D721Med (cell line): ENCODE measurements around the gene CAMK4.
A peak's percentile ranks its signal among the peaks of the same experiment; 100 is the strongest.

Experiments used
- DNase-seq: peaks from one replicate; pipeline ENCODE4 v3.0.0; 2011; ENCODE audit warnings: low spot score; ENCODE audit not compliant: insufficient read length
- FAIRE-seq: peaks from 2 replicates; lab custom pipeline; 2011; peaks lifted over from hg19 to GRCh38; lab: Jason Lieb, UNC
- TF ChIP-seq, protein P1 (sequence below): IDR thresholded peaks from 2 replicates; pipeline ENCODE4 v1.5.1; 2012; ENCODE audit warnings: mild to moderate bottlenecking, control low read depth; ENCODE audit not compliant: insufficient read depth; ENCODE audit errors: missing control alignments

Gene CAMK4

GRCh38 chr5:111223787-111224560, at the start of gene CAMK4:
Gene CAMK4 (plus strand): TSS chr5:111224384. CDS start chr5:111224484, 100 bp downstream.
- DNase-seq = peak; percentile 43
- TF ChIP-seq, protein P1, sequence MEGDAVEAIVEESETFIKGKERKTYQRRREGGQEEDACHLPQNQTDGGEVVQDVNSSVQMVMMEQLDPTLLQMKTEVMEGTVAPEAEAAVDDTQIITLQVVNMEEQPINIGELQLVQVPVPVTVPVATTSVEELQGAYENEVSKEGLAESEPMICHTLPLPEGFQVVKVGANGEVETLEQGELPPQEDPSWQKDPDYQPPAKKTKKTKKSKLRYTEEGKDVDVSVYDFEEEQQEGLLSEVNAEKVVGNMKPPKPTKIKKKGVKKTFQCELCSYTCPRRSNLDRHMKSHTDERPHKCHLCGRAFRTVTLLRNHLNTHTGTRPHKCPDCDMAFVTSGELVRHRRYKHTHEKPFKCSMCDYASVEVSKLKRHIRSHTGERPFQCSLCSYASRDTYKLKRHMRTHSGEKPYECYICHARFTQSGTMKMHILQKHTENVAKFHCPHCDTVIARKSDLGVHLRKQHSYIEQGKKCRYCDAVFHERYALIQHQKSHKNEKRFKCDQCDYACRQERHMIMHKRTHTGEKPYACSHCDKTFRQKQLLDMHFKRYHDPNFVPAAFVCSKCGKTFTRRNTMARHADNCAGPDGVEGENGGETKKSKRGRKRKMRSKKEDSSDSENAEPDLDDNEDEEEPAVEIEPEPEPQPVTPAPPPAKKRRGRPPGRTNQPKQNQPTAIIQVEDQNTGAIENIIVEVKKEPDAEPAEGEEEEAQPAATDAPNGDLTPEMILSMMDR = no peak
- FAIRE-seq = no peak

DNA sequence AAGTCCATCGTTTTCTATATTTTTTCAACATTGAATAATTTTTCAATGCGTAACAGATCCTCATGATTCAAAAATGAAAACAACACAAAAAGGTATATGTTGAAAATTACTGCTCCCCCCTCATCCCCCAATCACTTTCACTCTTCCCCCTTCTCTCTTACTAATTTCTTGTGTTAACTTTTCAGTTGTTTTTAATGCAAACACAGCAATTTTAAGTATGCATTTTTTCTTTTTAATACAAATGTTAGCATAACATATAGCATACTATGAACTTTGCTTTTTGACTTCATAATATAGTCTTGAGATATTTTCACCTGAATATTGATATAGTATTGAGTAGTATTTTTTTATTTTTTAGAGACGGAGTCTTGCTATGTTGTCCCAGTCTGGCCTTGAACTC, 41.1 kb upstream of the CAMK4 start:
- TF ChIP-seq, protein P1 = no peak
- no peak for FAIRE-seq
- DNase-seq = no peak

GRCh38 chr5:111187079-111187478, 37.1 kb upstream of the CAMK4 start:
- FAIRE-seq = no peak
- DNase-seq = no peak
- TF ChIP-seq, protein P1 = no peak

DNA sequence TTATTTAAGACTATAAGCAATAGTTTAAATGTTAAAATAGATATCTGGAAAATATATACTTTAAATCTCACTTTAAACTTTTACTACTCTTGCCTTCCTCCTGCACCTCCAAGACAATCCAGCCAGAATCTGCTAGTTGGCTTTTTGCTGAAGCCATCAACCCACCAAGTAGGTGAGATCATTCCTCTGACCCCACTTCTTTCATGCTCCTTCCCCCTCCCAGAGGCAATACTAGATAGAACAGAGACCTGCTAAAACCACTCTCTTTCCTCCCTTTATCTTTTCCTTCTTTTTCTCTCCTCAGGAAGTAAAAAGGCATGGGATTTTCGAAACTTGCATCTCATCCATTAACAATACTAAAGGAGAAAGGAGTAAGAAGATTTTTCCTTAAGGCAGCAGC, 30.1 kb upstream of the CAMK4 start:
- TF ChIP-seq, protein P1 = no peak
- DNase-seq (no peak), FAIRE-seq (no peak)

- no peak for DNase-seq
- FAIRE-seq = no peak
- TF ChIP-seq, protein P1 = no peak
Measured at GRCh38 chr5:111194925-111195324, 29.3 kb upstream of the CAMK4 start.

DNA sequence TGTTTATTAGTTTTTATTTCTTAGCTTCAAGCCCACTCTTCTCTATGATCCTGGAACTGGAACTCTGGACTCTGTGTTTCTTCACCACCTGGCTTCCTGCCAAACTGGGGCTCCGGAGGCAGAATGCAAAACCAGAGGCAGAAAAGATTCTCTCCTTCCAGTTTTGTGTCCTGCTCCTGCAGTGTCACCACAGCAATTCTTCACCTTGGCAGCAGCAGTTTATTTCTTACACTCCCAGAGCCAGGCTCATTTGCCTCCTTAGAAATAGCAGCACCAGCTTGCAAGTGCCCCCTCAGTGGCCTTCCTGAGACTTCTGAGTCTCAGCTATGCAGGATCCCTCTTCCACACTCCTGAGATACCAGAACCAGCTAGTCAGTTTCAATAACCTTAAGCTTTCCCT, 26.7 kb upstream of the CAMK4 start:
- DNase-seq (no peak), FAIRE-seq (no peak)
- TF ChIP-seq, protein P1 = no peak

- TF ChIP-seq, protein P1 = no peak
- DNase-seq (no peak), FAIRE-seq (no peak)
Measured at GRCh38 chr5:111198281-111198966, 25.8 kb upstream of the CAMK4 start.
